ENCODE measurements around the gene POC5.

POC5 gene

GRCh38 chr5:75656311-75657003 is 60.8 kb downstream of the POC5 start:
- no peak for DNase-seq

- DNase-seq: no peak
These were observed 62.4 kb downstream of the POC5 start for GRCh38 chr5:75654693-75655295.

GRCh38 chr5:75653521-75653920 is 63.7 kb downstream of the POC5 start:
- DNase-seq: no peak

GRCh38 chr5:75651575-75652238 is 65.5 kb downstream of the POC5 start:
- DNase-seq: no peak

- DNase-seq: no peak
These were observed 68.5 kb downstream of the POC5 start for GRCh38 chr5:75648712-75649111.

GRCh38 chr5:75640826-75641225 is 76.4 kb downstream of the POC5 start:
- DNase-seq: no peak

- no peak for DNase-seq
These were observed 76.8 kb downstream of the POC5 start for GRCh38 chr5:75640395-75640794.

GRCh38 chr5:75639535-75640311 is 77.5 kb downstream of the POC5 start:
- no peak for DNase-seq

- DNase-seq: no peak
These were observed 79.3 kb downstream of the POC5 start for GRCh38 chr5:75637949-75638348.

GRCh38 chr5:75632321-75632720 is 84.9 kb downstream of the POC5 start:
- DNase-seq: no peak

GRCh38 chr5:75630875-75631274 is 86.4 kb downstream of the POC5 start:
- no peak for DNase-seq

GRCh38 chr5:75627801-75628200 is 89.4 kb downstream of the POC5 start:
- no peak for DNase-seq

- no peak for DNase-seq
These were observed 90.3 kb downstream of the POC5 start for GRCh38 chr5:75626959-75627358.

Data from CD4-positive, alpha-beta T cell treated with Interleukin-4 for 4 hours (primary cell).